ENCODE data around the gene ABCA10.
A peak's percentile ranks its signal among the peaks of the same experiment; 100 is the strongest.

ABCA10 gene

DNA sequence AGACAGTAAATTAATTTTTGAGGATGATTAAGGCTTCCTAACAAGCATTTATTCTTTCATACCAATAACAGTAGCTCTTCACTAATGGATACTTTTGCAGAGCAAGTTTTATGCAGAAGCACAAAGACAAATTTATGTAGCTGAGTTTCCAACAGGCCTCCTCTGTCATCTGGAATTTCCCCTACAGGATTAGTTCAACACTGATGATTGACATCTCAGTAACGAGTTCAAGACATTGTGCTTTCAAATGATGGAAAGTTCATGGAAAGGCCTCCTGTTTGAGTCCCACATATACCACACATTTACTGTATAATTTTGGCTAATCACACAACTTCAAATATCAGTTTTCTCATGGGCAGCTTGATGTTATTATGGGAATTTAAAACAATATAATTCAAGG lies 40.6 kb downstream of the ABCA10 start:
- DNase-seq (ENCODE audit: low read depth), result no peak
- no peak overlapping the region for H3K4me3 ChIP-seq (ENCODE audit: control insufficient read depth, low read depth, low read length)
- TF ChIP-seq, protein P1, sequence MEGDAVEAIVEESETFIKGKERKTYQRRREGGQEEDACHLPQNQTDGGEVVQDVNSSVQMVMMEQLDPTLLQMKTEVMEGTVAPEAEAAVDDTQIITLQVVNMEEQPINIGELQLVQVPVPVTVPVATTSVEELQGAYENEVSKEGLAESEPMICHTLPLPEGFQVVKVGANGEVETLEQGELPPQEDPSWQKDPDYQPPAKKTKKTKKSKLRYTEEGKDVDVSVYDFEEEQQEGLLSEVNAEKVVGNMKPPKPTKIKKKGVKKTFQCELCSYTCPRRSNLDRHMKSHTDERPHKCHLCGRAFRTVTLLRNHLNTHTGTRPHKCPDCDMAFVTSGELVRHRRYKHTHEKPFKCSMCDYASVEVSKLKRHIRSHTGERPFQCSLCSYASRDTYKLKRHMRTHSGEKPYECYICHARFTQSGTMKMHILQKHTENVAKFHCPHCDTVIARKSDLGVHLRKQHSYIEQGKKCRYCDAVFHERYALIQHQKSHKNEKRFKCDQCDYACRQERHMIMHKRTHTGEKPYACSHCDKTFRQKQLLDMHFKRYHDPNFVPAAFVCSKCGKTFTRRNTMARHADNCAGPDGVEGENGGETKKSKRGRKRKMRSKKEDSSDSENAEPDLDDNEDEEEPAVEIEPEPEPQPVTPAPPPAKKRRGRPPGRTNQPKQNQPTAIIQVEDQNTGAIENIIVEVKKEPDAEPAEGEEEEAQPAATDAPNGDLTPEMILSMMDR (conservative IDR thresholded peaks at IDR 0.05; ENCODE audit: control insufficient read depth, insufficient read depth, low read depth, low read length), result no peak

DNA sequence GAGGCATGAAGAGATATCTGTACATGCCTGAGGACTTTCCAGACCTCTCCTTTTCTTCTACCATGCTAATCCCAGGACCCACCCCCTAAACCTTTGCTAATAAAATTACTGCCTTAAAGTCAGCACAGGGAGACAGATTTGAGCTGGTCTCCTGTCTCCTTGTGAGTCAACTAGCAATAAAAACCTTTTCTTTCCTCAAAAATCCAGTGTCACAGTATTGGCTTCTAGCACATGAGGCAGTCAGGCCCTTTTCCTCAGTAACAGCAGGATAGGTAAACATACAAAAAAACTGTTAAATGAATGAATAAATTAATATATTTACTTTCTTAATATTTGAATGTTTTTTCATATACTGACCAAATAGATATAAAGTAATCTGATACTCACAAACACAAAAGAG lies 41.3 kb downstream of the ABCA10 start:
- no peak for DNase-seq (ENCODE audit: low read depth)
- TF ChIP-seq, protein P1 (conservative IDR thresholded peaks at IDR 0.05; ENCODE audit: control insufficient read depth, insufficient read depth, low read depth, low read length), result no peak
- no peak overlapping the region for H3K4me3 ChIP-seq (ENCODE audit: control insufficient read depth, low read depth, low read length)

DNA sequence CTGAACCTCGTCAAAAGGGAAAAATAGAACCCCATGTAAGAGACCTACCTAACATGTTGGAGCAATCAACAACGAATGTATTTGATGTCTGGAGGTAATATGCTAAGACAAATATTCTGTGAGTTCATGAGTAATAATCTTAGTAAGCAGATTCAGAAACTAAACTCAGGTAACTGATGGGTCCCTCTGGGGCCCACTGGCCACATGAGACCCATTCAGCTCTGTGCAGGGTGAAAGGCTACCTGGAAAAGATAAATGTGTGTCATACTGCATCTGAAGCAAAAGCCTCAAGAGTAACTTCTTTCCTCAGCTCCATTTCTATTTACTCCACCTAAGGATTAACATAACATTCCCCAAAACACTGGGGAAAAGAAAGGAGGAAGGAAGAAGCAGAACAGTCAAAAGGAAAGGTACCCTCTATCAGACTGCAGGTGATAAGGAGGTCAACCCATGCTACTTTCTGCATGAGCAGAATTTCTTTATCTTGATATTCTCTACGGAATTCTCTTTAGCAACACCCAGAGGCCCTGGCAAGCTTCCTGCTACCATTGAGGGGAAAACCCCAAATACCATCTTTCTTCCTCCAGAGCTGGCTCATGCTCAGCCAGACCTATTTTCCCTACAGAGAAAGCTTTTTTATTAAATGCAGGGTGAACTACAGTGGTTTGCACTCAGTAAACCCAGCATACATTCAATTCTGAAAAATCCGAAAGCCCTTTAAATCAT lies 49.2 kb downstream of the ABCA10 start:
- H3K4me3 ChIP-seq (ENCODE audit: control insufficient read depth, low read depth, low read length), result no peak overlapping the region
- TF ChIP-seq, protein P1 (conservative IDR thresholded peaks at IDR 0.05; ENCODE audit: control insufficient read depth, insufficient read depth, low read depth, low read length), result no peak
- peak; percentile 41 for DNase-seq (ENCODE audit: low read depth)

DNA sequence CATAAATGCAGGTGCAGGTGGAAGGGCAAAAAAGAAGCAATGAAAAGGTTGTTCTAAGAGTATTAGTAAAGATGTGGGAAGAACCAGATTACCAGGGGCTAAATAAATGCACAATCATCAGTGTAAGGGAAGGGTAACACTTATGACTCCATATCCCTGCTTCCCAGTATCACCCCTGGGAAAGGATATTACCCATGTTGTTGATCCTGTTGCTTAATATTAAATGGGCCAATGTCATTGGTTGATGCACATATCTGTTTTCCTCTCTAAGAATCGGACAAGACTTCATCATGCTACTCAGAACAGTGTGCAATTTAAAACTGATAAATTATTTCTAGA lies 52.2 kb downstream of the ABCA10 start:
- TF ChIP-seq, protein P1 (conservative IDR thresholded peaks at IDR 0.05; ENCODE audit: control insufficient read depth, insufficient read depth, low read depth, low read length), result no peak
- peak; percentile 19 for DNase-seq (ENCODE audit: low read depth)
- no peak overlapping the region for H3K4me3 ChIP-seq (ENCODE audit: control insufficient read depth, low read depth, low read length)

DNA sequence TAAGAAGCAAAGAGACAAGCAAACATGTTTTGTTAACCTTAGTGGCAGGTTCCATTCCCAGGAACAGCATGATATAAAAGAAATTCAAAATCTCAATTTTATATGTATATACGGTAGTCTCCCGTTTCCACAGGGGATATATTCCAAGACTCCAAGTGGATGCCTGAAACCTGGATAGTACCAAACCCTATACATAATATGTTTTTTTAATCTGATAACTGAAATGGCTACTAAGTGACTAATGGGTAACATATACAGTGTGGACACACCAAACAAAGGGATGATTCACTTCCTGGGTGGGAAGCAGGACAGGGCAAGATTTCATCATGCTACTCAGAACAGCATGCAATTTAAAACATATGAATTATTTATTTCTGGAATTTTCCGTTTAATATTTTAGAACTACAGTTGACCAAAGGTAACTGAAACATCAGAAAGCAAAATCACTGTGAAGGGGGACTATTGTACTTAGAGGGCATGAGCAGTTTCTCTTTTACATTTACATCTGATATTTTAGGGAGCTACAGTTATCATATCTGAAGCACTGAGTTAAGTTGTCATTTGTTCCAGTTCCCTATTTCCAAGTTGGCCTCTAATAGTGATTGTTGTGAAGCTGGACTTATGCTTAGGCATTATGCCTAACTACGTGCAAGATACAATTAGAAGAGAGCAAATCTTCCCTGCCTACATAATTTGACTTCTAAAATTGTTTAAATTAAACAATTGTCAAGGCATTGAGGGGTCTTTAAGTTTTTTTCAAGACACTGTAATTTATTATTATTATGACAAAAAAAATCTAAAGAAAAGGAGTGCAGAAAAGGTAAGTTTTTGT lies 52.8 kb downstream of the ABCA10 start:
- TF ChIP-seq, protein P1 (conservative IDR thresholded peaks at IDR 0.05; ENCODE audit: control insufficient read depth, insufficient read depth, low read depth, low read length), result no peak
- peak; percentile 87 for DNase-seq (ENCODE audit: low read depth)
- H3K4me3 ChIP-seq (ENCODE audit: control insufficient read depth, low read depth, low read length), result no peak overlapping the region

DNA sequence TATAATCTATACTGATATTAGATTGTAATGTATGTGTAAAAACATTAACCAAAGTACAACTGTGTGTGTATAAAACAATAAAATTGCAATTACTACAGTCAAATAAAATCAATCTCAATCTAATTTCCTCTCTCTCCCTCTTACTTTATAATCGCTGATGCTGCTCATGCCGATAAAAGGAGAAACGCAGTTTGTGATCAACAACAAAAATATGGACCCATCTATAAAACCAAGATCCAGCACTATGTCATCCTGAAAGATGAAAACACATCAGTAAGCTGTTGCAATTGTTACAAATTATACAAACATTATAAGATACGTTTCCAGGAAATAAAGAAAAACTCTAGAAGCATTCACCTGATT lies 53.4 kb downstream of the ABCA10 start:
- TF ChIP-seq, protein P1 (conservative IDR thresholded peaks at IDR 0.05; ENCODE audit: control insufficient read depth, insufficient read depth, low read depth, low read length), result no peak
- DNase-seq (ENCODE audit: low read depth), result no peak
- H3K4me3 ChIP-seq (ENCODE audit: control insufficient read depth, low read depth, low read length), result no peak overlapping the region
